AG09319 (cell line): ENCODE results near the gene TP53.

ENCODE experiments used
- DNase-seq: peaks from one replicate; pipeline ENCODE4 v3.0.0-alpha.2; 2010; ENCODE audit warnings: low read depth; ENCODE audit errors: extremely low read depth
- TF ChIP-seq, protein P1 (sequence below): IDR thresholded peaks from 2 replicates; pipeline ENCODE4 v1.5.1; 2011; ENCODE audit warnings: low read depth, mild to moderate bottlenecking, inconsistent platforms, low read length, moderate library complexity

TP53 gene

DNA sequence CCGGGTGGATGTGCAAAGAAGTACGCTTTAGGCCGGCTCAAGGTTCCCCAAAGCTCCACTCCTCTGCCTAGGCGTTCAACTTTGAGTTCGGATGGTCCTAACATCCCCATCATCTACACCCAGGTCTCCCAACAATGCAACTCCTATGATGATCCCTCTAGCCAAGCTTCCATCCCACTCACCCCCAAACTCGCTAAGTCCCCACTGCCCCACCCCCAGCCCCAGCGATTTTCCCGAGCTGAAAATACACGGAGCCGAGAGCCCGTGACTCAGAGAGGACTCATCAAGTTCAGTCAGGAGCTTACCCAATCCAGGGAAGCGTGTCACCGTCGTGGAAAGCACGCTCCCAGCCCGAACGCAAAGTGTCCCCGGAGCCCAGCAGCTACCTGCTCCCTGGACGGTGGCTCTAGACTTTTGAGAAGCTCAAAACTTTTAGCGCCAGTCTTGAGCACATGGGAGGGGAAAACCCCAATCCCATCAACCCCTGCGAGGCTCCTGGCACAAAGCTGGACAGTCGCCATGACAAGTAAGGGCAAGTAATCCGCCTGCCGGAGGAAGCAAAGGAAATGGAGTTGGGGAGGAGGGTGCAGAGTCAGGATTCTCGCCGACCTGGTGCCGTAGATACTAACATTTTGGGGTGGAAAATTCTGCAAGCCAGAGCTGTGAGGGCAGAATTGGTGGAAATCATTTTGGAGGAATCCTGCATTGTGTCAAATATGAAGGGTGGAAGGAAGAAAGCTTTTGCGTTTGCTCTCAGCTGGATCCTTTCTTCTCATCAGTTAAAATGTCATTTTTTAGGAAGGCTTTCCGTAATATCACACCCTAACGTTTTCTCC, at the start of gene TP53:
TSS of gene TP53 (minus strand) at position 419 of the 836 bp plus-strand sequence. CDS start 10,896 bp downstream, outside the sequence.
- DNase-seq = peak; percentile 84
- TF ChIP-seq, protein P1, sequence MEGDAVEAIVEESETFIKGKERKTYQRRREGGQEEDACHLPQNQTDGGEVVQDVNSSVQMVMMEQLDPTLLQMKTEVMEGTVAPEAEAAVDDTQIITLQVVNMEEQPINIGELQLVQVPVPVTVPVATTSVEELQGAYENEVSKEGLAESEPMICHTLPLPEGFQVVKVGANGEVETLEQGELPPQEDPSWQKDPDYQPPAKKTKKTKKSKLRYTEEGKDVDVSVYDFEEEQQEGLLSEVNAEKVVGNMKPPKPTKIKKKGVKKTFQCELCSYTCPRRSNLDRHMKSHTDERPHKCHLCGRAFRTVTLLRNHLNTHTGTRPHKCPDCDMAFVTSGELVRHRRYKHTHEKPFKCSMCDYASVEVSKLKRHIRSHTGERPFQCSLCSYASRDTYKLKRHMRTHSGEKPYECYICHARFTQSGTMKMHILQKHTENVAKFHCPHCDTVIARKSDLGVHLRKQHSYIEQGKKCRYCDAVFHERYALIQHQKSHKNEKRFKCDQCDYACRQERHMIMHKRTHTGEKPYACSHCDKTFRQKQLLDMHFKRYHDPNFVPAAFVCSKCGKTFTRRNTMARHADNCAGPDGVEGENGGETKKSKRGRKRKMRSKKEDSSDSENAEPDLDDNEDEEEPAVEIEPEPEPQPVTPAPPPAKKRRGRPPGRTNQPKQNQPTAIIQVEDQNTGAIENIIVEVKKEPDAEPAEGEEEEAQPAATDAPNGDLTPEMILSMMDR = peak; percentile 6; the same call in 1 of the 2 replicates

DNA sequence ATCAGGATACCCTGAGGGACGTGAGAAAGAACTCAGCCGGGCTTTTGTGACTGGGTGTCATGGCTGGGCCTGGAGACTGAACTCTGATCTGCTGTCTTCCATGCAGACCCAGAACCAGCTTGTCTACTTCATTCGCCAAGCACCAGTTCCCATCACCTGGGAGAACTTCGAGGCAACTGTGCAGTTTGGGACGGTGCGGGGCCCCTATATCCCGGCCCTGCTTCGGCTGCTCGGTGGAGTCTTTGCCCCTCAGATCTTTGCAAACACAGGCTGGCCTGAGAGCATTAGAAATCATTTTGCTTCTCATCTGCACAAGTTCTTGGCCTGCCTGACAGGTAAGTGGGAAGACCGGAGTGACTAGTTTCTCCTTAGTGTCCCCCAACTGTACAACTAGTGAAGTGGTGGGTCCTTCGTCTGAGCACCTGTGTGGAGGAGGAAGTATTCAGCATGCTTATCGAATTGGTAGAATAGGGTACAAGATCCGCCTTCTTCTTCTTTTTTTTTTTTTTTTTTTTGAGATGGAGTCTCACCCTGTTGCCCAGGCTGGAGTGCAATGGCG, 45.8 kb upstream of the TP53 start:
- DNase-seq = no peak
- TF ChIP-seq, protein P1 = no peak

DNA sequence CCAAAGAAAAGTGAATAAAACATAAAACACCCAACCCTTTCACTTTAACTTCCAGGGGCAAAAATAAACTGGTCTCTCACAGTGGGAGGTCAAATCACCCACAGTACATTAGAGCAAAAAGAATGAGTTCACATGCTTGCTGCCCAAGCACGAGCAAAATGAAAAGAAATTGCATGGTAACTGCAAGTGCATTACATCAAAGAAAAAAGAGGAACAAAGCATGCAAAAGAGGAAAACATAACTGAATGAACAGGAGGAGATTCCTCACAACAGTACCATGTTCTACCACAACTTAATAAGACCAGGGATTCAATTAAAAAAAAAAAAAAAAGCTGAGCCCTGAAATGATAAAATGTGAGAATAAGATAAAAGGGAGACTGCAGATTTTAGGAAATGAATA, 42.5 kb upstream of the TP53 start:
- TF ChIP-seq, protein P1 = no peak
- DNase-seq = no peak

DNA sequence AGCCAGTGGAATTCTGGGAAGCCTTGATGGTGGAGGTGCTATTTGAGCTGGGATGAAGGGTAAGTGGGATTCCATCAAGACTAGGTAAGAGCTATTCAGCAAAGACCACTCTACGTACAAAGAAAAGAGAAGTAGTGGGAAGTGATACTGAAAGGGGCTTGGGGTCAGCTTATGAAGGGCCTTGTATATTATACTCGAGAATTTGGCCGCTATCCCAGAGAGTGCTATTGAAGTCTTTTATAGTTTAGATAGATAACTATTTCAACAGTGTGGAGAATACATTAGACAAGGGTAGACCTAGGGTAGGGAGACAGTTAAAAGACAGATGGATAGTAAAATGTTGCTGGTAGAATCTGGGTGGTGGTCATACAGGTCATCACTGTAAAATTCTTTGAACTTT, 40.6 kb upstream of the TP53 start:
- DNase-seq = no peak
- TF ChIP-seq, protein P1 = no peak

DNA sequence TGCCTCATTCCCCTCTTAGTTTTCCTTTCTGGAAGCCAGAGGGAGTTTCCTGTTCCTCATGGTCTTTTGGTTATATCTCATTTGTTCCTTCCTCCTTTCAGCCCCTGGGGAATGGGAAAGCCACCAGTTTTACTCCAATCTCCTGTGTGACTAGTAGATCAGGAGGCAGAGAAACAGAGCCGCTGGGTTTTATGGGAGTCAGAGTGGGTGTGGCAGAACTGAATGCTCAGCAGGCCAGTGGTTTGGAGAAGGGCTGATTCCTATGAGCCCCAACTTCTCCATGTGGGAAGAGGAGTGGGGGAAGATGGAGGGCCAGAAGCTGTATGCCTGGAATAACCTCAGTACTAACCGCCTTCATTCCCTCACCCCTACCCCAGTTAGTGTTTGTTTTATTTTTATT, 34.3 kb upstream of the TP53 start:
- DNase-seq = no peak
- TF ChIP-seq, protein P1 = no peak

DNA sequence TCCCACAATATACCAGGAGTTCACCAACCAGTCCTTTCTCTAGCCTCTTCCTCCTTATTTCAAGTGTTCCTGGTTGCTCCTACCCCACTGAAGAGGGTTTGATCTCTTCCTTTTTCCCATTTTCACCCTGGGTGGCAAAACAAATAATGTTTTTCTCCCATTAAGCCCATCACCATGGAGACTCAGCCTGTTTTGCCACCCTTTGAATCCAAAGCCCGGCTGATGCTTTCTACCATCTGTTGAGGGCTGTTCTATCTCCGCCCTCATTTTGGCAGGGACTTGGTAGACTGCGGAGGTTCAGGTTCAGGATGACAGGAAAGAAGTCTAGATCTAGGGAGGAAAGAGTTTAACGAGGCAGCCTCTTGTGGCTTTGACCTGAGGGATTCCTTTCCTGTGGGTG, 32.8 kb upstream of the TP53 start:
- DNase-seq = no peak
- TF ChIP-seq, protein P1 = no peak

DNA sequence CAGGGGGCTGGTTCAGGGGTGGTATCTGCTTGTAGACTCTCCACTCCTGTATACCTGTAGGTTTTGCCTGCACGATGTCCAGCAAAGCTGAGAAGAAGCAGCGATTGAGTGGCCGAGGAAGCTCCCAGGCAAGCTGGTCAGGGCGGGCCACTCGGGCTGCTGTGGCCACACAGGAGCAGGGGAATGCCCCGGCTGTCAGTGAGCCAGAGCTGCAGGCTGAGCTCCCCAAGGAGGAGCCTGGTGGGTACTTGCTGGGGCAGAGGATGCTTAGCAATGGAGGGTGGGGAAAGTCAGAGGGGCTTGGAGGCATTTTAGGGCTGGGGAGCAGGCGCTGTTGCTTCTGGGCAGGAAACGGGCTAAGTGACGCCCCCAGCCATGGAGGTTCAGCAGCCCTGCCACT, 32.4 kb upstream of the TP53 start:
- TF ChIP-seq, protein P1 = no peak
- DNase-seq = no peak
